SK-N-SH (cell line): Measurements from ENCODE around the gene VASH2. TPM values are rescaled to one million over a fixed set of nuclear protein-coding genes. Genes with fewer than 3 reads are reported as not detected.

Experiments
- CTCF ChIA-PET: fragments of 300-600, 350-600 bp; formaldehyde crosslinking; extraction: SDS; loops from one replicate; lab custom pipeline; 2021; lab: Yijun Ruan, JAX
- POLR2A ChIA-PET: fragments of 350-600 bp; sonication (Branson Sonifier 250); formaldehyde crosslinking; extraction: SDS; loops from one replicate; lab custom pipeline; 2020; ENCODE audit warnings: antibody characterized with exemption, inconsistent platforms; lab: Yijun Ruan, JAX
- DNase-seq: peaks from one replicate; pipeline ENCODE4 v3.0.0; 2012
- H2AFZ ChIP-seq: fragments of 200-600 bp; sonication (generic); 2 replicates; pipeline ENCODE4 v1.8.1; 2016; ENCODE audit warnings: antibody characterized with exemption, mild to moderate bottlenecking, low read depth
- H3F3A ChIP-seq: fragments of 200-600 bp; sonication (generic); replicated peaks from 2 replicates; pipeline ENCODE3; 2016; ENCODE audit warnings: antibody characterized with exemption, mild to moderate bottlenecking; ENCODE audit not compliant: insufficient read depth
- H3K27ac ChIP-seq, 2 experiments: fragments of 200-500 bp in 1 of 2; fragments of 200-600 bp in 1 of 2; sonication (Bioruptor generic) in 1 of 2; sonication (generic), shearing (Covaris generic) in 1 of 2; 2 replicates each; pipeline versions ENCODE4 v1.5.1 to v1.6.1; 2014 to 2016; ENCODE audit warnings: low read depth in 2 of 2, inconsistent platforms in 1 of 2, low read length in 1 of 2, mild to moderate bottlenecking in 1 of 2, mixed read lengths in 1 of 2
- H3K27me3 ChIP-seq: fragments of 200-600 bp; sonication (generic), shearing (Covaris generic); 2 replicates; pipeline ENCODE4 v1.6.1; 2016; ENCODE audit warnings: mixed run types; ENCODE audit not compliant: insufficient read depth
- H3K36me3 ChIP-seq, 2 experiments: fragments of 200-500 bp in 1 of 2; fragments of 200-600 bp in 1 of 2; sonication (Bioruptor generic) in 1 of 2; sonication (generic) in 1 of 2; replicated peaks in 1 of 2; 2 replicates each; pipeline versions ENCODE3 to v1.5.1; 2014 to 2016; ENCODE audit warnings: low read length in 1 of 2, mild to moderate bottlenecking in 1 of 2; ENCODE audit not compliant: insufficient read depth in 2 of 2, control insufficient read depth in 1 of 2
- H3K4me1 ChIP-seq, 2 experiments: fragments of 200-500 bp in 1 of 2; fragments of 200-600 bp in 1 of 2; sonication (Bioruptor generic) in 1 of 2; sonication (generic), shearing (Covaris generic) in 1 of 2; 2 replicates each; pipeline versions ENCODE4 v1.5.1 to v1.6.1; 2014 to 2016; ENCODE audit warnings: low read depth in 1 of 2, low read length in 1 of 2, mixed run types in 1 of 2; ENCODE audit not compliant: insufficient read depth in 2 of 2, control insufficient read depth in 1 of 2
- H3K4me2 ChIP-seq: fragments of 200-600 bp; sonication (generic), shearing (Covaris generic); 2 replicates; pipeline ENCODE4 v1.6.1; 2017; ENCODE audit warnings: mixed run types
- H3K4me3 ChIP-seq, 2 experiments: fragments of 200-500 bp in 1 of 2; fragments of 200-600 bp in 1 of 2; sonication (Bioruptor generic) in 1 of 2; sonication (generic), shearing (Covaris generic) in 1 of 2; 2 replicates each; pipeline versions ENCODE4 v1.5.1 to v1.8.1; 2014 to 2016; ENCODE audit warnings: low read depth in 2 of 2, inconsistent platforms in 1 of 2, low read length in 1 of 2, mild to moderate bottlenecking in 1 of 2, mixed read lengths in 1 of 2, moderate library complexity in 1 of 2
- H3K79me2 ChIP-seq: fragments of 200-600 bp; sonication (generic); 2 replicates; pipeline ENCODE4 v1.8.1; 2017; ENCODE audit warnings: mild to moderate bottlenecking; ENCODE audit not compliant: insufficient read depth
- H3K9ac ChIP-seq: fragments of 200-600 bp; sonication (generic); 2 replicates; pipeline ENCODE4 v1.6.1; 2017; ENCODE audit warnings: mixed run types
- H3K9me2 ChIP-seq: fragments of 200-600 bp; sonication (generic); 2 replicates; pipeline ENCODE4 v1.6.1; 2017; ENCODE audit warnings: mixed run types
- H3K9me3 ChIP-seq: fragments of 200-600 bp; sonication (generic); 2 replicates; pipeline ENCODE4 v1.6.1; 2017; ENCODE audit warnings: mixed run types, mild to moderate bottlenecking, moderate library complexity
- H4K20me1 ChIP-seq: fragments of 200-600 bp; sonication (generic); 2 replicates; pipeline ENCODE4 v1.6.1; 2017; ENCODE audit warnings: mild to moderate bottlenecking, mixed run types; ENCODE audit not compliant: insufficient read depth
- CHD2 ChIP-seq: fragments of 150-350 bp; IDR thresholded peaks from 2 replicates; pipeline ENCODE4 v1.6.1; 2018; ENCODE audit warnings: low read length; ENCODE audit not compliant: partially characterized antibody
- CTCF ChIP-seq: fragments of 200-600 bp; sonication (generic); IDR thresholded peaks from 2 replicates; pipeline ENCODE4 v1.6.1; 2017; ENCODE audit warnings: antibody characterized with exemption, mild to moderate bottlenecking, moderate library complexity
- ELF1 ChIP-seq: IDR thresholded peaks from 2 replicates; pipeline ENCODE4 v1.4.0; 2012
- EP300 ChIP-seq, 2 experiments: IDR thresholded peaks; 2 replicates each; pipeline versions ENCODE4 v1.4.0 to v1.6.1; 2012; ENCODE audit warnings: borderline replicate concordance in 1 of 2, low read depth in 1 of 2, low read length in 1 of 2
- EZH2phosphoT487 ChIP-seq: fragments of 200-600 bp; sonication (generic); IDR thresholded peaks from 2 replicates; pipeline ENCODE4 v1.6.1; 2017; ENCODE audit warnings: low read depth, mixed run types, mild to moderate bottlenecking, antibody characterized with exemption, moderate library complexity, borderline replicate concordance
- FOXM1 ChIP-seq: IDR thresholded peaks from 2 replicates; pipeline ENCODE4 v1.4.0; 2012; ENCODE audit warnings: low read depth, mild to moderate bottlenecking
- GABPA ChIP-seq: IDR thresholded peaks from 2 replicates; pipeline ENCODE4 v1.4.0; 2012; ENCODE audit warnings: low read depth, mild to moderate bottlenecking
- GATA2 ChIP-seq: sonication (generic); formaldehyde crosslinking; IDR thresholded peaks from 2 replicates; pipeline ENCODE4 v1.5.0; 2020; ENCODE audit warnings: mild to moderate bottlenecking, missing genetic modification reagents
- IRF3 ChIP-seq: fragments of 150-350 bp; IDR thresholded peaks from 2 replicates; pipeline ENCODE4 v1.6.1; 2016; ENCODE audit warnings: mild to moderate bottlenecking, low read depth, low read length
- JUND ChIP-seq: IDR thresholded peaks from 2 replicates; pipeline ENCODE4 v1.4.0; 2012
- MXI1 ChIP-seq: IDR thresholded peaks from 2 replicates; pipeline ENCODE4 v1.6.1; 2012; ENCODE audit warnings: mild to moderate bottlenecking, low read depth, low read length, improper control_type of control experiment
- NFIC ChIP-seq: IDR thresholded peaks from 2 replicates; pipeline ENCODE4 v1.4.0; 2012; ENCODE audit warnings: borderline replicate concordance
- PBX3 ChIP-seq: IDR thresholded peaks from 2 replicates; pipeline ENCODE4; 2012
- RCOR1 ChIP-seq: fragments of 150-350 bp; IDR thresholded peaks from 2 replicates; pipeline ENCODE4 v1.6.1; 2017; ENCODE audit warnings: antibody characterized with exemption, low read length
- RXRA ChIP-seq: IDR thresholded peaks from 2 replicates; pipeline ENCODE4 v1.4.0; 2012; ENCODE audit warnings: low read depth, mild to moderate bottlenecking, borderline replicate concordance
- TCF12 ChIP-seq: IDR thresholded peaks from 2 replicates; pipeline ENCODE4 v1.4.0; 2012
- TEAD4 ChIP-seq: IDR thresholded peaks from 2 replicates; pipeline ENCODE4 v1.4.0; 2012; ENCODE audit warnings: mild to moderate bottlenecking, borderline replicate concordance; ENCODE audit not compliant: insufficient read depth
- USF1 ChIP-seq: IDR thresholded peaks from 2 replicates; pipeline ENCODE4 v1.4.0; 2012; ENCODE audit warnings: low read depth, borderline replicate concordance
- USF2 ChIP-seq: fragments of 150-350 bp; IDR thresholded peaks from 2 replicates; pipeline ENCODE4 v1.6.1; 2017; ENCODE audit warnings: antibody characterized with exemption, low read length, low read depth, borderline replicate concordance
- ZBTB33 ChIP-seq: IDR thresholded peaks from 2 replicates; pipeline ENCODE4 v1.4.0; 2012; ENCODE audit warnings: low read depth, borderline replicate concordance
- WGBS: methylation state at CpG from one replicate; pipeline ENCODE4 v1.1.6; 2017; ENCODE audit warnings: low lambda C conversion rate; 5-methylcytosine and 5-hydroxymethylcytosine counted together
- polyA plus RNA-seq, 3 experiments: library from polyadenylated mRNA; depleted of rRNA; stranded (reverse); fragments of >200 nt; gene quantifications; 2 replicates each; pipeline ENCODE4 v1.2.3, GENCODE V29; 2012

Gene VASH2
- polyA plus RNA-seq, 1 of the 3 experiments (the other 2 are of a cell fraction), result 0.41 TPM

GRCh38 chr1:212938846-212939245 lies 11.5 kb upstream of the VASH2 start:
- ChIA-PET POLR2A (no interaction called here), CTCF (interaction anchor here (0.6 kb wide), 1 partner anchor 17 kb away, joined by 3 read pairs; no protein-coding TSS in a partner anchor)
- 56% methylated on average over 6 of the region's 6 CpGs for WGBS
- Histone ChIP-seq H3K9me2 (no peaks in the 10 kb centered on the region), H3F3A (no peaks in the 10 kb centered on the region), H4K20me1 (no peaks in the 10 kb centered on the region), H3K9ac (no peak overlapping the region), H3K79me2 (no peaks in the 10 kb centered on the region), H3K36me3 (no peaks in the 10 kb centered on the region), H3K27me3 (no peaks in the 10 kb centered on the region; the same call in 1 of the 2 replicates), H3K9me3 (no peaks in the 10 kb centered on the region), H3K4me3 (no peak overlapping the region), H3K4me2 (no peak overlapping the region), H3K27ac (no peak overlapping the region), H2AFZ (no peak overlapping the region), H3K4me1 (no peaks in the 10 kb centered on the region)
- TF ChIP-seq RCOR1 (no peak), NFIC (no peak), USF2 (no peak), ELF1 (no peak), GABPA (no peak), TEAD4 (no peak), USF1 (no peak), IRF3 (no peak), RXRA (no peak), ZBTB33 (no peak), EP300 (IDR thresholded peaks at IDR 0.05; ENCODE audit: borderline replicate concordance in 1 of 2, low read depth in 1 of 2, low read length in 1 of 2) (no peak), EZH2phosphoT487 (no peak), FOXM1 (no peak), JUND (no peak), TCF12 (no peak), CTCF (no peak), MXI1 (no peak), PBX3 (no peak), CHD2 (no peak), GATA2 (CRISPR knock-in tag) (no peak)
- no peak for DNase-seq
